DND-41 (cell line): ENCODE results near the gene HTT.

ENCODE experiments used
- ATAC-seq: fragments of 200-7000 bp; cut with Tn5 transposase; 3 replicates; pipeline ENCODE4 v1.9.1; 2021; ENCODE audit warnings: low read depth; ENCODE audit not compliant: insufficient read depth
- DNase-seq: peaks from one replicate; pipeline ENCODE4 v3.0.0-alpha.2; 2020
- H2AFZ ChIP-seq: 2 replicates; pipeline ENCODE4 v1.6.0; 2012; ENCODE audit warnings: low read depth, low read length
- H3K27ac ChIP-seq: 2 replicates; pipeline ENCODE4 v1.5.1; 2012; ENCODE audit warnings: low read length, inconsistent platforms
- H3K27me3 ChIP-seq: fragments of 200-600 bp; sonication (generic); 2 replicates; pipeline ENCODE4 v1.6.0; 2012; ENCODE audit warnings: low read length, mild to moderate bottlenecking, inconsistent platforms; ENCODE audit not compliant: insufficient read depth, poor library complexity
- H3K36me3 ChIP-seq: 2 replicates; pipeline ENCODE4 v1.5.1; 2012; ENCODE audit warnings: low read length, inconsistent platforms; ENCODE audit not compliant: insufficient read depth
- H3K4me1 ChIP-seq: 2 replicates; pipeline ENCODE4 v1.5.1; 2012; ENCODE audit warnings: mild to moderate bottlenecking, low read length; ENCODE audit not compliant: insufficient read depth
- H3K4me2 ChIP-seq: 2 replicates; pipeline ENCODE4 v1.6.0; 2012; ENCODE audit warnings: mild to moderate bottlenecking, moderate library complexity, low read length, inconsistent platforms; ENCODE audit not compliant: insufficient read depth
- H3K4me3 ChIP-seq, 2 experiments: fragments of 200-600 bp in 1 of 2; shearing (Covaris generic) in 1 of 2; 2 replicates each; pipeline ENCODE4 v1.5.1; 2012 to 2016; ENCODE audit warnings: inconsistent platforms in 2 of 2, low read length in 2 of 2, mild to moderate bottlenecking in 2 of 2, low read depth in 1 of 2, moderate library complexity in 1 of 2
- H3K79me2 ChIP-seq: 2 replicates; pipeline ENCODE4 v1.6.0; 2012; ENCODE audit warnings: low read length, inconsistent platforms; ENCODE audit not compliant: insufficient read depth
- H3K9ac ChIP-seq: 2 replicates; pipeline ENCODE4 v1.6.0; 2012; ENCODE audit warnings: low read depth, mild to moderate bottlenecking, inconsistent platforms, low read length, moderate library complexity
- H3K9me3 ChIP-seq: 2 replicates; pipeline ENCODE4 v1.5.1; 2012; ENCODE audit warnings: low read length, moderate library complexity, mild to moderate bottlenecking, inconsistent platforms; ENCODE audit not compliant: insufficient read depth, severe bottlenecking
- H4K20me1 ChIP-seq: 2 replicates; pipeline ENCODE4 v1.6.0; 2012; ENCODE audit warnings: low read length; ENCODE audit not compliant: insufficient read depth
- EZH2 ChIP-seq: IDR thresholded peaks from 3 replicates; pipeline ENCODE4 v1.6.1; 2012; ENCODE audit warnings: borderline replicate concordance, low read depth, mild to moderate bottlenecking, moderate library complexity, low read length, inconsistent platforms; ENCODE audit not compliant: severe bottlenecking
- TF ChIP-seq, protein P1 (sequence below): IDR thresholded peaks from 2 replicates; pipeline ENCODE4 v1.5.1; 2012; ENCODE audit warnings: borderline replicate concordance, low read length, moderate library complexity, mild to moderate bottlenecking; ENCODE audit not compliant: poor library complexity, severe bottlenecking; ENCODE audit errors: extremely low read depth

Gene HTT

GRCh38 chr4:3287271-3287971 lies 212.9 kb downstream of the HTT start:
- DNase-seq (no peak), ATAC-seq (no peak)
- no peaks in the 10 kb centered on the region for H3K9me3 ChIP-seq
- no peaks in the 10 kb centered on the region for H3K36me3 ChIP-seq
- no peak overlapping the region for H2AFZ ChIP-seq
- no peak for TF ChIP-seq EZH2
- H3K9ac ChIP-seq: no peak overlapping the region
- no peak overlapping the region for H3K4me2 ChIP-seq
- H3K79me2 ChIP-seq: no peaks in the 10 kb centered on the region
- H3K27ac ChIP-seq: no peak overlapping the region
- H3K4me1 ChIP-seq: peaks cover 10% of the 10 kb centered on the region
- peaks cover 24% of the 10 kb centered on the region for H4K20me1 ChIP-seq
- H3K4me3 ChIP-seq: no peak overlapping the region
- H3K27me3 ChIP-seq: peaks cover 32% of the 10 kb centered on the region

GRCh38 chr4:3287972-3288570 lies 213.6 kb downstream of the HTT start:
- ATAC-seq: no peak
- Histone ChIP-seq H3K4me2 (no peak overlapping the region), H3K27me3 (peaks cover 33% of the 10 kb centered on the region), H3K9me3 (no peaks in the 10 kb centered on the region), H3K27ac (no peak overlapping the region), H3K9ac (no peak overlapping the region), H2AFZ (no peak overlapping the region), H4K20me1 (peaks cover 24% of the 10 kb centered on the region), H3K4me1 (peaks cover 13% of the 10 kb centered on the region), H3K4me3 (no peak overlapping the region), H3K36me3 (no peaks in the 10 kb centered on the region), H3K79me2 (no peaks in the 10 kb centered on the region)
- TF ChIP-seq EZH2: no peak
- TF ChIP-seq, protein P1, sequence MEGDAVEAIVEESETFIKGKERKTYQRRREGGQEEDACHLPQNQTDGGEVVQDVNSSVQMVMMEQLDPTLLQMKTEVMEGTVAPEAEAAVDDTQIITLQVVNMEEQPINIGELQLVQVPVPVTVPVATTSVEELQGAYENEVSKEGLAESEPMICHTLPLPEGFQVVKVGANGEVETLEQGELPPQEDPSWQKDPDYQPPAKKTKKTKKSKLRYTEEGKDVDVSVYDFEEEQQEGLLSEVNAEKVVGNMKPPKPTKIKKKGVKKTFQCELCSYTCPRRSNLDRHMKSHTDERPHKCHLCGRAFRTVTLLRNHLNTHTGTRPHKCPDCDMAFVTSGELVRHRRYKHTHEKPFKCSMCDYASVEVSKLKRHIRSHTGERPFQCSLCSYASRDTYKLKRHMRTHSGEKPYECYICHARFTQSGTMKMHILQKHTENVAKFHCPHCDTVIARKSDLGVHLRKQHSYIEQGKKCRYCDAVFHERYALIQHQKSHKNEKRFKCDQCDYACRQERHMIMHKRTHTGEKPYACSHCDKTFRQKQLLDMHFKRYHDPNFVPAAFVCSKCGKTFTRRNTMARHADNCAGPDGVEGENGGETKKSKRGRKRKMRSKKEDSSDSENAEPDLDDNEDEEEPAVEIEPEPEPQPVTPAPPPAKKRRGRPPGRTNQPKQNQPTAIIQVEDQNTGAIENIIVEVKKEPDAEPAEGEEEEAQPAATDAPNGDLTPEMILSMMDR: no peak
- no peak for DNase-seq

- no peaks in the 10 kb centered on the region for H3K79me2 ChIP-seq
- no peak overlapping the region for H2AFZ ChIP-seq
- peaks cover 26% of the 10 kb centered on the region for H4K20me1 ChIP-seq
- no peak overlapping the region for H3K9ac ChIP-seq
- ATAC-seq (no peak), DNase-seq (no peak)
- H3K27me3 ChIP-seq: peaks cover 36% of the 10 kb centered on the region
- TF ChIP-seq, protein P1: no peak
- TF ChIP-seq EZH2: no peak
- H3K4me3 ChIP-seq: no peak overlapping the region
- no peak overlapping the region for H3K4me2 ChIP-seq
- H3K9me3 ChIP-seq: no peaks in the 10 kb centered on the region
- peaks cover 16% of the 10 kb centered on the region for H3K4me1 ChIP-seq
- no peak overlapping the region for H3K27ac ChIP-seq
- H3K36me3 ChIP-seq: no peaks in the 10 kb centered on the region
Measured at GRCh38 chr4:3288571-3289094, 214.2 kb downstream of the HTT start.

- Histone ChIP-seq H3K9ac (no peak overlapping the region), H3K36me3 (no peaks in the 10 kb centered on the region), H2AFZ (no peak overlapping the region), H3K27ac (no peak overlapping the region), H3K4me1 (peaks cover 24% of the 10 kb centered on the region), H4K20me1 (peaks cover 43% of the 10 kb centered on the region), H3K4me3 (no peak overlapping the region), H3K27me3 (peaks cover 40% of the 10 kb centered on the region), H3K4me2 (no peak overlapping the region), H3K79me2 (no peaks in the 10 kb centered on the region), H3K9me3 (no peaks in the 10 kb centered on the region)
- ATAC-seq (no peak), DNase-seq (no peak)
- no peak for TF ChIP-seq EZH2
- TF ChIP-seq, protein P1: no peak
Measured at GRCh38 chr4:3290476-3290875, 216.0 kb downstream of the HTT start.
